HG03571 (cell line): ENCODE measurements around the gene CELF4.
"Not testable (repeated sequence)": the region's sequence is repeated elsewhere in the genome, so short reads cannot be mapped to it uniquely, and the experiment has no call there.

Source experiments
- ATAC-seq: cut with Tn5 transposase; IDR thresholded peaks from one replicate; pipeline ENCODE4 v1.9.1; 2021; ENCODE audit not compliant: unreplicated experiment

CELF4 gene

DNA sequence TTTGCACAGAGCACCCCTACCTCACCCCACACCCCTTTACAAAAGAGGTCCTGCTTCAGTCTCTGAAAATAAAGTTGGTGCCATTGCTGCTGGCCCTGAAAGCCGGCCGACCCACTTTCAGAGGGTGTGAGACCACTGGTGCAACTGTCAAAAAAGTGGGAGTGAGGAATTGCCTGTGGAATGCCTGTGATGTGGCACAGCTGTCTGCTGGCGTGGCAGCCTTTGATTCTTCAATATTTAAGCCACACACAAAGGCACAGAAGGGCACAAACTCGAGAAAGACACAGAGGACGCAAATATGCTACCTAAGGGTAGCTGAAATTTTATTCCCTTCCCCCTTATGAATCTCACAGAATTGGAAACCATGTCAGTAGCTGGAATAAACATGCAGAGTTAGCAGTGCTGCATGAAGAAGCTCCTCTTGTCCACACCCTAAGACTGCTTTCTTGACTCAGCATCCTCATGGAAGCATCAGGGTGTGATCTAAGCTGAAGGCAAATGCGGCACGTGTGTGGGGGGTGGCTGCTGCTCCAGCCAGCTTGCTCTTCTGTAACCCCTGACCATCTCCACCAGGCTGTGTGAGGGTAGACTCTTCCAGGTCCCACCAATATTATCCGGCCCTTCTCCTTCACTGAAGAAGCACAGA is 92.3 kb downstream of the CELF4 start:
- ATAC-seq: no peak

DNA sequence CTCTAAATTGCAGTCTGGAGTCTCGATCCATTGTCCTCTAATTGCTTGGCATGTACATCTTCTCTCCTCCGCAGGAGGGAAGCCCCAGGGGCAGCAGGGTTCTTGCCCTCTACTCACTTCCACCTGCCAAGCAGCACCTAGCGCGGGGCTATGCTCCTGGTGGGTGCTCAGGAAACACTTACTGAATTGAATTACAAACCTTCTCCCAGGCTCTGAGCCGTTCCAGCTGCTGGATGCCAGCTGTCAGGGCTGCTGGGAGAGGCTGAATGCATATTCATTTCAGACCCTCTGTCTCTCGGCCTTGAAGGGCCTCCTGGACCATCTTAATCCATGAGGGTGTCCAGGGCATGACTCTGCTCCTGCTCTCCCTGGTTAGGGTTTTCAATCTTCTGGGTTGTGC is 94.0 kb downstream of the CELF4 start:
- ATAC-seq: no peak

DNA sequence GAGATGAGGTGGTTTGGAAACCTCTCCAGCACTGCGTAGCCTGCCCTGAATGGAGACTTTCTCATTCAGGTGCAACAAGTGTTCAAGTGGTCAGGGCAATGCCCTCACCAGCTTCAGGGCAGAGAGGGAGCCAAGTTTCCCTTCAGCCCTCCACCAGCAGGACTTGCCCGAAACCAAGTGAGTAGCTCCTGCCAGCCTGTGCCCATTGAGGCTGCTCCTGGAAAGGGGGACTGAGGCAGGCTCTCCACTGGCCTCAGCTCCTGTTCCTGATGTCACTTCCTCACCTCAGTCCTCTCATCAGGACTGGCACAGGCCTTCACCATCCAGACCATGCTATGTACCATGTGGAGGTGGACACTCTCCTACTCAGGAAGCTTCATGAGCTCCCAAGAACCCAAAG is 94.6 kb downstream of the CELF4 start:
- no peak for ATAC-seq

DNA sequence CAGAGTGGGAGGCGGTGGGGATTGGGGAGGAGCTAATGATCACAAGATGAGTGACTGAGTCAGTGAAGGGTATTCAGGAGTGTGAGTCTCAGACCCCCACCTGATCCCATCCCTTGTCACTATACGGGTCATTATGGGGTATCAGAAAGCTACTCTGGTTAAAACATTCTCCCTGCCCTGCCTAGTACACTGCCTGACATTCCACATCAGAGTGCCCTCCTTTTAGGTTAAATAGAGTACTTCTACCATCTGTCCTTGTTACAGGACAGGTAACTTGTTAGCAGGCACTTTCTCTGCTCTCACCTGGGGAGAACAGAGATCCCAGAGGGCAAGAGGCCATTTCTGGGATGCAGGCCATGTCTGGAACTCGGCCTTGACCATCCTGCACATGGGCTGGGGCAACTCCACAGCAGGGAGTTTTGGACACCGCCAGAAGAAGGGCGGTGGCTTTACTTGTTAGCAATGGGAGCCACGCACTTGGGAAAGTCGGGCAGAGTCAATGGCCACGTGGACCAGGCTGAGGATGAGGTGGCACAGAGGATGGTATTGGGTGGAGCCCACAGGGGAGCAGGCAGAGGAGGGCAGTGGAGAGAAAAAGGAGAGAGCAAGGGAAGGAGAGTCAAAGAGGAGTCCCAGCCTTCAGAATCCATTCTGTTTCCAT is 98.5 kb downstream of the CELF4 start:
- no peak for ATAC-seq

DNA sequence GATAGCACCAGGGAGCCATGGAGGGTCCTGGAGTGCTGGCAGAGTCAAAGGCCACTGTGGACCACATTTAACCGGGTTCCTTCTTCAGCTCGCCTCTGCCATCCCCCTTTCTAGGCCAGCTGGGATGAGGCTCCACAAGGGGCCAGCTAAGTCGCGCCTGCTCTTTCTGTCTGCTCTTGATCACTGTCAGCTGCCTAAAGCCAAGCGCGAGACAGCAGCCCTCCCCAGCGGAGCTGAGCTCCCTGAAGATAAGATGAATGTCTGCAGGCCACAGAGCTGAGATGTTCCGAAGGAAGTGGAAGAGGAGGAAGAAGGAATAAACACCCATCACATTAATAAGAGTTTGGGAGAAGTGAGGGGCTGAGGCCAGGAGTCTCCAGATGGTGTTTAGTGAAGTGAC is 99.6 kb downstream of the CELF4 start:
- no peak for ATAC-seq

DNA sequence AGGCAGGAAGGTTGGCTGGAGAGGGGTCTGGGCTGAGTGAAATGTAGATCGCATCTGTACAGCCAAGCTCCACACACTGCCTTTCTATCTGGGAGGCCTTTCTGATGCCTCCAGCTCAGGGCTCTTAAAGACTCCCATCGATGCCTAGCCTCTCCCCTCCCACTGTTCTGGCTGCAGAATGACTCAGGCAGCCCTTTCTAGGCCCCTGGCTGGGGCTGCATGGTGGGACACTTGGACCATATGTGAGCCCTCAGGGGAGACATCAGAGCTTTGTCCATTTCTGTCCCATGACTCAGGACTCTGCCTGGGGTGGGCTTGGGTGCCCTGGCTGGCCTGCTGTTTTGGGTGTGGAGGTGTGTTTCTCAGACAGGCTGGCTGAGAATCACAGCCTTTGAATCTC is 101.3 kb downstream of the CELF4 start:
- no peak for ATAC-seq

DNA sequence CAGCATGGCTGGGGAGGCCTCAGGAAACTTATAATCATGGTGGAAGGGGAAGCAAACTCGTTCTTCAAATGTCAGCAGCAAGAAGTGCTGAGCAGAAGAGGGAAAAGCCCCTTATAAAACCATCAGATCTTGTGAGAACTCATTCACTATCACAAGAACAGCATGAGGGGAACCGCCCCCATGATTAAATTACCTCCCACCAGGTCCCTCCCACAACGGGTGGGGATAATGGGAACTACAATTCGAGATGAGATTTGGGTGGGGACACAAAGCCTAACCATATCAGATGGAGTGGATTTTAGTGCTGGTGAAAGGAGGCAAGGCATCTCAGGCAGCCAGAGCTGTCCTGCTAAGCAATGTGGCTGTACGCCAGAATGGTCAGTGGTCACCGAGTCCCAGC is 104.3 kb downstream of the CELF4 start:
- ATAC-seq: not testable (repeated sequence)

DNA sequence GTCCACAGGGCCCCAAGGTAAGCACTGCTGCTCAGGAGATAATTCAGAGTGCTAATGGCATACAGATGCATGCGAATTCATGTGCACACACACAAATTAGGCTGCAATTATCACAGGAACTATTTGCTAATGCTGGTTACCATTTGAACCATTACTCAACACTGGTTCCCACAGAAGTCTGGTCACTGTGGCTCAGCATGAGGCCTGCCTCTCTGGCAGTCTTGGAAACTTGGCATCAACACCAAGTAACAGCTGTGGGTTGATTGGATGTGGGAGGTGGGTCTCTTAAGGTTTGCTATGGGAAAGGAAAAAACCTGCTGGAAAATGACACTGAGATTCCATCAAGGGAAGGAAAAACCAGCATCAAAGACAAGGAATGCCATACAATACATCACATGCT is 105.0 kb downstream of the CELF4 start:
- no peak for ATAC-seq

DNA sequence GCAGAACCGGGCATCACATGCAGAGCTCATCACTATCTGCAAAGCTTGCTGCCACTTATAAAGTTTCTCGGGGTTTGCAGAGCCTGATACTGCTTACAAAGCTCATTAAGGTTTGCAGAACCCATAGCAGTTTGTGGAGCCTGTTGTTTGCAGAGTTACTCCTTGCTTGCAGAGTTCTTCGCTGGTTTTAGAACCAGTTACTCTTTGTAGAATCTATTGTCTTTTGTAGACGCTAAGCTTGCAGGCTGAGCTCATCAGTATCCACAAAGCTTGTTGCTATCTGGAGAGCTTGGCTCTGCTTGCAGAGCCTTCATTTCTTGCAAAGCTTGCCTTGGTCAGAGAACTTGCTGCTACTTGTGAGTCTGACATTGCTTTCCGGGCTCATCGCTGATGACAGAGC is 106.9 kb downstream of the CELF4 start:
- ATAC-seq: no peak

DNA sequence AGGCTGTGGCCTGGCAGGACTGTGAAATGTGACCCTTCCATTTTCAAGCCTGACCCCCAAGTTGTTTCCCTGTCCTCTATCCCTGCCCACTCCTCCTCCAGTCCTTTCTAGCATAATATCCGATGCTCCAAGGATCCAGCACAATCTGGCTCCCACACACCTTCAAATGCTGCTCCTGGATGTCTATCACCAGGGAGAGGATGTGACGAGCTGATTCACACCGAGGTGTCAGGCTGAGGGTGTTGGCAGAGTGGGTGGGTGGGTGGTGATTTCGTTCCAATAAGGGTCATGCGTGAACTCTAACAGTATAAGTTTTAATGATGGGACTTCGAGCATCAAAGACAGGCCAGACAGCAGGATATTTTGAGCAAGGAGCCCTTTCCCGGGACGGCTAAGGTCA is 107.8 kb downstream of the CELF4 start:
- ATAC-seq: no peak

DNA sequence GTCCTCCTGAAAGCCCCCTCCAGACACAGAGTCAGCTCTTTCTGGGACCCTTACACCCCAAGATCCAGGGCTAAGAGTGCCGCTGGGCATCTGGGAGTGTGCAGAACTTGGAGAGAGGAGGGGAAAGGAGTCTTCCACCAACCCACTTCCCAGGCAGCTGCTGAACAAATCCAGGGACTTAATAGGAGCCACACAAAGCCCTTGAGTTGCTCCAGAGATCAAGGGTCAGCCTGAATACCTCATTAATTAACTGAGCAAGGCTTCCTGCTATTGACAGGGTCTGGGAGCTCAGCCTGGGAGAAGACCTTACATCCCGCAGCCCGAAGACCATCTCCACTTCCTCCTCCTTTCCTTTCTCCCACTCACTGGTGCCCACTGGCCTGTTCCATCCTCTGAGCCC is 108.3 kb downstream of the CELF4 start:
- ATAC-seq: no peak

DNA sequence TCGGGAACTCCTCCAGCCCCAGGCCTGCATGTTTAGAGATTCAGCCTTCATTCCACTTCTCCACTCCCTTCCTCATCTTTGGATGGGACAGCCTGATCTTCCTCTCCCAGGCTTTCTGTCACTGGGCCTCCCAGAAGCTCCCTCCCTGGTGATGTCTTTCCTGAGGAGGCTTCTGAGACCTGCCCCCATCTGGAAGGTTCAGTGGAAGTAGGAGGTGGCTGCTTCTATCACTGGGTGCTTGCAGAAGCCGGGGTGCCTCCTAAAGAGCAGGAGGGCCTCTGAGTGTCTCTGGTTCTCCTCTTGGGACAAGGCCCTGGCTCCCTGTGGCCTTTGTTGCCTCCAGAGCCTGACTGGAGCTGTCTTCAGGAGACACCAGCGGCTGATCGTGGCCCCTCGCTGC is 108.7 kb downstream of the CELF4 start:
- no peak for ATAC-seq

DNA sequence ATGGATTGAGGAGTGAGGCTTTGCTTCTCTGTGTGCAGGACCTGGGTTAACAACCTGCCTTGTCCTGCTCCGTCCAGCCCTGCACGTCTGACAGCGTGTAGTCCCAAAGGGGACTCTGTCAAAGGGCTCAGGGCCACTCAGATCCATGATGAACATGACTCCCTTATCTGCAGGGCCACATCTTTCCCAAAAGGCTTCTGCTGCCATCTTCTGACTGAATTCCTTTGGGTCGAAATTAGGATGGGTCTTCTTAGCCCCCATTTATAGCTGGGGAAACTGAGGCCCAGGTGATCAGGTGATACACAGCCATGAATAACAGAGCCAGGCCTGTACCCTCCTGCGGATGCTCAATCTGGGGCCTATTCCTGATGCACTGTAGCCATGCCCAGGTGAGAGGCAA is 109.2 kb downstream of the CELF4 start:
- ATAC-seq: no peak

DNA sequence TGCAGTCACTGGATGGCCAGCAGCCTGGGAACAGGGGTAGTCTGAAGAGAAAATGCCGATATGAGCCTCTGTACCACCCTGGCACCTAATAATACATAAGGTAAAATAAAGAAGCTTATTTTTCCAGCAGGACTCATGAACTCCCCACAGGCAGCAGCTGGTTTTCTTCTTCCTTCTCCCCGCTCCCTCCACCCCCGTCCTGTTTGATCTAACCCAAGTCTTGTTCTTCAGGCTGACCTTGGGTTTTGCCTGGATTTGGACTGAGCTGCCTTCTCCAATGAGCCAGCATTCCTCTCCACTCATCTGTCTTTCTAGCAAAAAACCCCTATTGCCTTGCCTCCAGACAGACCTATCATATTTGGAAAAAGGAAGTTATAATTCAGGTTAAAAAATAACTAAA is 111.8 kb downstream of the CELF4 start:
- no peak for ATAC-seq

DNA sequence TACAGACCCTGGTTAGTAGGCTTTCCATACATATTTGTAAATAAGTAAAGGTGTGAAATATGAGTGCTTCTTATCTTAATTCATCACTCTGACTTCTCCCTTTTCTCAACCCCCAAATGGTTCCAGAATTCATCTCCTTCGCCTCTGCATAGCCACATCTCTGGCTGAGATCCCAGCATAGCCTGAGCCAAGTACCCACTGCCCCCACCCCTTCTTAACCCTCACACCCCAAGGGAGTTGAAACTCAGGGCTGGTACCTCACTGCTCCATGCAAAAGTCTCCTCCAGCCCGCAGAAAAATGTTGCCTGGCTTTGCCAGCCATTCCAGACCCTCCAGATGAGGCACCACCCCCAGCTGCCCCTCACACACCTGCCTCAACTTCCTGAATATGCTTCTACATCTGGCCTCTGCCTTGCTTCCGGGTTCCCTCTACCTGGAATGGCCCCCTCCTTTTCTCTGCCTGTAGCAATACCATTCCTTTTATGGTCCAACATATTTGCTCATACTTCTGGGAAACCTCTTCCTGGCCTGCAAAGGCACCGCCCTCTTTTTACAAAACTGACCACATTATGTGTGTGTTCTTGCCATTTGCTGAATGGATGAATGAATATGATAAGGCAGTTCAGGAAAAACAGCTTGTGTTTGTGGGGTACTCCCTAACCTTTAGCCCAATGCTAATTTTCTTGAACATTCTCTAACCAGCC is 112.8 kb downstream of the CELF4 start:
- ATAC-seq: no peak

DNA sequence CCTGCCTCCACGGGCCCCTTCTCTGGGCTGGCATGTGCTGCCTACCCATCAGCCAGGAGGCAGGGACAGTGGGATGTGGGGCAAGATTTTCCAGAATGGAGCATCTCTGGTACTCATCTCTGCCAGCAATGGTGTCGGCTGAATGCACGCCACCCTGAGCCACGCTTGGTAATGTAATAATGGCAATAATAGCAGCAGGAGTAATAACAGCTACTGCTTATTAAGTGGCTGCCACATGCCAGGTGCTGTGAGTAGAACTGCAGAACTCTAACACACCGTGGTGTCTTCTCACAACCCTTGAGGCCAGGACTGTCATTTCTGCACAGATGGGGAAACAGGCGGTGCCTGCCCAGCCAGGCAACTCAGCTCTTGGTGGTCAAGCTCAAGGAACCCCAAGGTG is 113.6 kb downstream of the CELF4 start:
- ATAC-seq: no peak

DNA sequence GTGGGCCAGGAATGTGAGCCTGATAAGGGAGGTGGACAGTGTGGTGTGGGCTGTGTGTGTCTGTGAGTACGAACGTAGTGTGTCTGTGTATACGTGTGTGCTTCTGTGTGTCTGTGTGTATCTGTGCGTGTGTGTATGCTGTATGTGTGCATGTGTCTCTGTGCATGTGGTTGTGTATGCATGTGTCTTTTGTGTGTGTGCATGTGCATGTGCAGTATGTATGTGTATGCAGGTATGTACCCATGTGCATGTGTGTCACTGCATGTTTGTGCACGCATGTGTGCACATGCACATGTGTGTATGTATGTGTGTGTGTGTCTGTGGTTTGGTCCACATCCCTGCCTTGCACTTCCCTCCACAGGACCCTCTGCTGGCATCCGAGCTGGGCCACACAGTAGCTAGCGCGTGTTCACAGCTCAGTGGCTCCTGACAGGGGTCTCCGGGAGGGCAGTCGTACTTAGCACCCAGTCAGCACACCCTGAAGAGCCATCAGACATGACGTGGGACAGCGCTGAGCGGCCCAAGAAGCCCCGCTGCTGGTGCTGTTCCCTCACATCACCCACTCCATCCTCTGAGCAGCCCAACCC is 114.3 kb downstream of the CELF4 start:
- ATAC-seq: no peak

DNA sequence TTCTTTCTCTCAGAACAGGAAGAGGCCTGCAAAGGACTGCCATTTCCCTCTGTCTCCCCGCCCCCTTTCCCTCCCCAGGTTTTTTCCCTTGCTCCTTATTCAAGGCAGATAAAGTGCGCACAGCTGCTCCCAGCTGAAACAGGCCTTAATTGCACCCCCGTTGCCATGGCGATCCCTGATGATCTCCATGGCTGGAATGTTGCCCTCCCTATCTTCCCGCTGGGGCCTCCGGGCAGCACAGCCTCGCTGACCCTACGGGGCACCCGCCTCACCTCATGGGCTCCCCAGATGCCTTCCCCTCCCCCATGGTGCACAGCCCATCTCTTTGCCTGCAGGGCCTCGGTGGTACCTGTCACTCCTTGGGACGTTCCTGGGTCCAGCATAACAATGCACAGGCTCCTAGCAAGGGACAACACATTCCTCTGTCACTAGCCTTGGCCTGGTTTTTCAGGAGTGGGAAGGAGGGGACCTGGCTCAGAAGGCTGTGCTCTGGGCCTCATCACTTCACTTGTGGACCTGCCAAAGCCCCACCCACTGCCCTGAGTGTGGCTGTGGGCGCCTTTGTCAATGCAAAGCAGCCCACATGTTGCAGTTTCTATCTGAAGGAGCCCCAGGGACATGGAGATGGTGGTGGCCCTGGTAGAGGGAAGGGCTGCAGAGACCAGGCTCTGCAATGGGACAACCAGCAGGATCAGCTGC is 115.0 kb downstream of the CELF4 start:
- ATAC-seq: no peak

DNA sequence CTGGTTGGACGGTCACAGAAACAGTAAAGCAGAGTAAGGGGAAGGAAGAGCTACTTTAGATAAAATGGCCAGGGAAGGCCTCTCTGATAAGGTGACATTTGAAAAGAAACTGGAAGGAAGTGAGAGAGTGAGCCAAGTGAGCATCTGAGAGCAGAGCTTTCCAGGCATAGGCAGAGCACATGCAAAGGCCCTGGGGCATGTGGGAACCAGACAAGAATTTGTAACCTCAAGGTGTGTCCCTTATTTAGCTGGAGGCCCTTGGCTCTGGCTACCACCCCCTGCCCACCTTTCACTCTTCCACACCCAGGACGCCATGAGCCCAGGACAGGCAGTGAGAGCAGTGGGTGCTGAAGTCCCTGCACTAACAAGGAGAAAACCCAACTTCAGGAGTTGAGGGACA is 116.0 kb downstream of the CELF4 start:
- ATAC-seq: no peak

DNA sequence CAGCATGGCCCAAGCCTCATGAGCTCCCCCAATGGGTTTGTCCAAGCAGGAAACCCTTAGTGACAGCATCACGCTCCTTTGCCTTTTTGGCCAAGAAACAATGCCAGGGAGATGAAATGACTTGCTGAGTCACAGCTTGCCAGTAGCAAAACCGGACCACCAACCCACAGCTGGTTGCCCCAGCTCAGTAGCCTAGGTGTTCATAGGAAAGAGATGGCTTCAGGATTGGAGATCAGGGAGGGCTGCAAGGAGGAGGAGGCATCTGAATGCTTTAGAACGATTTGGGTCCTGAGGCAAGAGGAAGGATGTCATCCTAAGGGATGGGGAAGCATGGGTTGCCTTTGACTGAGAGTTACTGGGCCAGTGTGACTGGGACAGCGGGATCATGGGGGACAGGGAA is 116.7 kb downstream of the CELF4 start:
- ATAC-seq: no peak
